Gastrocnemius medialis (tissue), 4 donors: Measurements from ENCODE around the gene WWOX. TPM values are rescaled to one million over a fixed set of nuclear protein-coding genes. Genes with fewer than 3 reads are reported as not detected.

Source experiments
- ATAC-seq, 2 donors: fragments of 150-250 bp; one replicate each; pipeline ENCODE4 v1.9.1; 2016
- DNase-seq, 2 donors: peaks; one replicate each; pipeline ENCODE4 v3.0.0-alpha.2; 2019
- H3K27ac ChIP-seq, 4 donors: fragments of 200-600 bp; sonication (generic); 1 replicate in 1 of 4; 2 replicates in 3 of 4; pipeline ENCODE4 v1.5.1; 2016 to 2018; ENCODE audit warnings: mild to moderate bottlenecking in 2 of 4, moderate library complexity in 1 of 4
- H3K27me3 ChIP-seq, 3 donors: fragments of 200-600 bp; sonication (generic) in 2 of 3; 1 replicate in 1 of 3; 2 replicates in 2 of 3; pipeline versions ENCODE4 v1.5.1 to v1.6.0; 2016 to 2019; ENCODE audit warnings: mild to moderate bottlenecking in 1 of 3, moderate library complexity in 1 of 3
- H3K36me3 ChIP-seq, 2 donors: fragments of 200-600 bp; sonication (generic) in 1 of 2; one replicate each; pipeline ENCODE4 v1.5.1; 2017 to 2018
- H3K4me1 ChIP-seq, 2 donors: fragments of 200-600 bp; sonication (generic) in 1 of 2; one replicate each; pipeline ENCODE4 v1.5.1; 2016 to 2017; ENCODE audit warnings: mild to moderate bottlenecking in 2 of 2
- H3K4me3 ChIP-seq, 4 donors: fragments of 200-600 bp; sonication (generic) in 3 of 4; 1 replicate in 1 of 4; 2 replicates in 3 of 4; pipeline ENCODE4 v1.5.1; 2016 to 2019; ENCODE audit warnings: mild to moderate bottlenecking in 2 of 4
- H3K9me3 ChIP-seq, 3 donors: fragments of 200-600 bp; sonication (generic) in 2 of 3; 1 replicate in 1 of 3; 2 replicates in 2 of 3; pipeline ENCODE4 v1.5.1; 2016 to 2019
- POLR2A ChIP-seq, 2 donors: fragments of 450-650 bp; IDR thresholded peaks; one replicate each; pipeline ENCODE4 v1.6.1; 2017; ENCODE audit warnings: antibody characterized with exemption in 2 of 2, mild to moderate bottlenecking in 2 of 2, moderate library complexity in 2 of 2
- in situ Hi-C, 4 donors: fragments of 200-750 bp; cut with MboI; loops; one replicate each; pipeline versions ENCODE4 v1.15.0 to v1.8.0; 2017; ENCODE audit warnings: low sequenced_read_pairs in 4 of 4
- intact Hi-C: fragments of 100-400 bp; cut with DNase I; formaldehyde crosslinking; loops from one replicate; pipeline ENCODE4 v1.15.1; 2023; ENCODE audit warnings: low total_unique reads
- total RNA-seq, 4 donors: library from RNA; depleted of rRNA; stranded (reverse); fragments of >200 nt; gene quantifications; one replicate each; pipeline versions ENCODE4 v1.1.0 to v1.2.3, GENCODE V29; 2016
- TF ChIP-seq, protein P1 (sequence below), 5 experiments: fragments of 450-650 bp in 3 of 5; fragments of 200-600 bp in 2 of 5; sonication (generic) in 2 of 5; IDR thresholded peaks in 4 of 5; conservative IDR thresholded peaks in 1 of 5; 1 replicate in 4 of 5; 2 replicates in 1 of 5; pipeline ENCODE4 v1.5.1; 2016 to 2019; ENCODE audit warnings: antibody characterized with exemption in 5 of 5, mild to moderate bottlenecking in 3 of 5, moderate library complexity in 3 of 5

Gene WWOX
- total RNA-seq, 4 donors from 2014 or later: 3.3 to 13.0 (median 6.0) TPM

DNA sequence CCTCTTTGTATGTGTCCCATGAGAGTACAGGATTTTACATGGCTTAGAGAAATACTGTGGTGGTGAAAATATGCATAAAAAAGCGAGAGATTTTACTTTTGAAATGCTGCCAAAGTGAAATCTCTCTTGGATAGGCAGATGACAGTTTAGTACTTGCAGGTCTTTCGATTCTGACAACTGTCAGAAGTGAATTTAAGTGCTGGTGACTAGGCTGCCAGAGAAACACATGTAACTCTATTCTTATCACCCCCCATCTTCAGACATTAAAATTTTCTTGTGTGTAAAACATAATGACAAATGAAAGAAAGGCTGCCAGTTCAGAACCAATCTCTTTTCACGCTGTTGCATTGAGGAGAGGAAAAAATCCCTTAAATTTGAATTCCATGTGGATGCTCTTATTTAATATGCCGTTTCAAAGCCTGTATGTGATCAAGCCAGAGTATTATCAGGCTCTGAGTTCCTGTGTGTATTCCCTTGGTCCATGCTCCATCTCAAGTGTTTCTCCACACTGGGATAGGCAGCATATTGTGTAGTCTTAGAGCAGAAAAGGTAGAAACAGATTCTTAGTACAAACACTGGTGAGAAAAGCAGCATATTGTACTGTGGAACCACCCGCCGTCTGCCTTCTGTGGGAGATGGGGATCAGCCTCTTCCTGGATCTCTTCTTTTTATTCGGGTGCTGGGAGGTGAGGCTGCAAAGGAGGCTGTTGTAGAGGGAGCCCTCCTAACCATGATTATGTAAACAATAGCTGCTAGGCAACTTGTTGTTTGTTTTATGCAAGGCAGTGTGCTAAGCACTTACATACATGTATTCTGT, 291.3 kb downstream of the WWOX start:
- TF ChIP-seq POLR2A (IDR thresholded peaks at IDR 0.05): no peak
- TF ChIP-seq, protein P1, sequence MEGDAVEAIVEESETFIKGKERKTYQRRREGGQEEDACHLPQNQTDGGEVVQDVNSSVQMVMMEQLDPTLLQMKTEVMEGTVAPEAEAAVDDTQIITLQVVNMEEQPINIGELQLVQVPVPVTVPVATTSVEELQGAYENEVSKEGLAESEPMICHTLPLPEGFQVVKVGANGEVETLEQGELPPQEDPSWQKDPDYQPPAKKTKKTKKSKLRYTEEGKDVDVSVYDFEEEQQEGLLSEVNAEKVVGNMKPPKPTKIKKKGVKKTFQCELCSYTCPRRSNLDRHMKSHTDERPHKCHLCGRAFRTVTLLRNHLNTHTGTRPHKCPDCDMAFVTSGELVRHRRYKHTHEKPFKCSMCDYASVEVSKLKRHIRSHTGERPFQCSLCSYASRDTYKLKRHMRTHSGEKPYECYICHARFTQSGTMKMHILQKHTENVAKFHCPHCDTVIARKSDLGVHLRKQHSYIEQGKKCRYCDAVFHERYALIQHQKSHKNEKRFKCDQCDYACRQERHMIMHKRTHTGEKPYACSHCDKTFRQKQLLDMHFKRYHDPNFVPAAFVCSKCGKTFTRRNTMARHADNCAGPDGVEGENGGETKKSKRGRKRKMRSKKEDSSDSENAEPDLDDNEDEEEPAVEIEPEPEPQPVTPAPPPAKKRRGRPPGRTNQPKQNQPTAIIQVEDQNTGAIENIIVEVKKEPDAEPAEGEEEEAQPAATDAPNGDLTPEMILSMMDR (IDR thresholded peaks at IDR 0.05 in 4 of 5, conservative IDR thresholded peaks at IDR 0.05 in 1 of 5): no peak
- Histone ChIP-seq H3K9me3 (no peaks in the 10 kb centered on the region), H3K27me3 (no peaks in the 10 kb centered on the region), H3K36me3 (no peaks in the 10 kb centered on the region), H3K4me1 (peaks cover 10 to 24% of the 10 kb centered on the region in 2 donors), H3K4me3 (no peak overlapping the region), H3K27ac (no peak overlapping the region)
- intact Hi-C loops: no loop called here
- ATAC-seq (no peak), DNase-seq (no peak)
- in situ Hi-C loops: no loop called here

DNA sequence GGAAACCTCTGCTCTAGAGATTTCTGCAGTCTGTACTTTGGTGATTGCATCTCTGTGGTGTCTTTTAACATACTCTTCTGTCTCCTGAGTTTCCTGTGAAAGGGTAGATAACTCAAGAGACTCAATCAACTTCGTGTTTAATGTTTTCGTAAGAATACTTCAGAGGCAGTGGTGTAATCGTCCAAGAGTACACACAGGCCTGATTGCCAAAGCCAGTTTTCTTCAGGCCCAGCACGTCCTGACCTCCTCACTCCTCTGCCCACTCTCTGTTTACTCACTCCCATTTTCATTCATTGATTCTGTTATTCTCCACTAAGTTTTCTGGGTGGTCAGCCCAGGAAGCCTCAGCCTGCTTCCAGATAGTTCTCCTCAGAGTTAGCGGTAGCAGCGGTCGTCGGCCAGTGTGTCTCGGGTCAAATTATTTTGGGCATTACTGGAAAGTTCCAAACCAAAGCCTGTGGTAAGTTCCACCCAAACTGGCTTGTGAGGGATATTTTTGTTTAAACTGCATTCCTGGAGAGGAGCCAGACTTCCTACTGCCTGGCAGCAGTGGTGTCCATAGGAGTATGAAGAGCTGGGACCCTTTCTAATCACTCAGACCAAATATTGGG, 293.2 kb downstream of the WWOX start:
- Histone ChIP-seq H3K27ac (no peak overlapping the region), H3K27me3 (no peaks in the 10 kb centered on the region), H3K9me3 (no peaks in the 10 kb centered on the region), H3K4me3 (no peak overlapping the region), H3K36me3 (no peaks in the 10 kb centered on the region), H3K4me1 (peaks cover 10 to 16% of the 10 kb centered on the region in 2 donors)
- TF ChIP-seq, protein P1 (IDR thresholded peaks at IDR 0.05 in 4 of 5, conservative IDR thresholded peaks at IDR 0.05 in 1 of 5): no peak
- no peak for TF ChIP-seq POLR2A (IDR thresholded peaks at IDR 0.05)
- DNase-seq (no peak), ATAC-seq (peak; percentile 31 to 46)
- intact Hi-C loops (no loop called here), in situ Hi-C loops (no loop called here)

DNA sequence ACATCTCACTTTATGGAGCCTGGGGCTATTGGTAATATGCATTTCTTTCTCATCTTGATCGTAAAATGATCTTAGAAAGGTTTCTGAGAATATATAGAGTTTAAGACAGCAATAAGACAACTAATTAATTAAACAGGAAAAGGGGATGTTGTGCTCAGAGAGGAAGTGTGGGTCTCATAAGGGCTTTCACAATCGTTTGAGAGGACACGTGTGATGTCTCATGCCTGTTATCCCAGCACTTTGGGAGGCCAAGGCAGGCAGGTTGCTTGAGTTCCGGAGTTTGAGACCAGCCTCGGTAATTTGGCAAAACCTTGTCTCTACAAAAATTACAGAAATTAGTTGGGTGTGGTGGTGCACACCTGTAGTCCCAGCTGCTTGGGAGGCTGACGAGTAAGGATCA, 295.6 kb downstream of the WWOX start:
- Histone ChIP-seq H3K27me3 (no peaks in the 10 kb centered on the region), H3K9me3 (no peaks in the 10 kb centered on the region), H3K4me3 (no peak overlapping the region), H3K36me3 (no peaks in the 10 kb centered on the region), H3K27ac (no peak overlapping the region), H3K4me1 (peaks cover 5 to 11% of the 10 kb centered on the region in 2 donors)
- ATAC-seq (no peak), DNase-seq (no peak)
- TF ChIP-seq, protein P1 (IDR thresholded peaks at IDR 0.05 in 4 of 5, conservative IDR thresholded peaks at IDR 0.05 in 1 of 5): no peak
- no peak for TF ChIP-seq POLR2A (IDR thresholded peaks at IDR 0.05)
- in situ Hi-C loops (no loop called here), intact Hi-C loops (no loop called here)

DNA sequence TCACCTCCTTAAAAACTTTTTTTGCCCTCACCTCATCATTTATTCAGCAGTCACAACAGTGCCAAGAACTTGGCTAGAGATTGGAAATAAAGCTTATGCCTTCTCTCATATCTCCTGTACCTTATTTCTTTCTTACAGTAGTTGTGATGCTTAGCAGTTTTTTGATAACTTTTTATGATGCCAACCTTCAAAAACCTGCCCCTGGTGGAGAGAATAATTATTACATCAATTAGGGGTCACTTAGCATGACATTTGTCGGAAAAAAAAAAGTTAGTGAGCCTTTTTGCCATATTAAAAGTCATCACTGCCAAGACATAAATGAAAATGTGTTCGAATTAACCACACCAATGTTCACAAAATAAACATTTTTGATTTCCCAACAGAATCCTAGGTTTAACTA, 296.6 kb downstream of the WWOX start:
- Histone ChIP-seq H3K9me3 (no peaks in the 10 kb centered on the region), H3K4me1 (peaks cover 0 to 1% of the 10 kb centered on the region in 2 donors), H3K27me3 (no peaks in the 10 kb centered on the region), H3K4me3 (no peak overlapping the region), H3K27ac (no peak overlapping the region), H3K36me3 (no peaks in the 10 kb centered on the region)
- in situ Hi-C loops (no loop called here), intact Hi-C loops (no loop called here)
- ATAC-seq (no peak), DNase-seq (no peak)
- no peak for TF ChIP-seq POLR2A (IDR thresholded peaks at IDR 0.05)
- TF ChIP-seq, protein P1 (IDR thresholded peaks at IDR 0.05 in 4 of 5, conservative IDR thresholded peaks at IDR 0.05 in 1 of 5): peak in 1 of 5 experiments; percentile 29
